Breast epithelium (tissue), 4 donors: ENCODE results near the gene MAT1A. TPM values are rescaled to one million over a fixed set of nuclear protein-coding genes. Genes with fewer than 3 reads are reported as not detected.

ENCODE experiments used
- DNase-seq, 2 donors: peaks; one replicate each; pipeline ENCODE4 v3.0.0-alpha.2; 2019; ENCODE audit warnings: low spot score in 2 of 2
- H3K27ac ChIP-seq, 2 donors: fragments of 200-600 bp; sonication (generic) in 1 of 2; one replicate each; pipeline ENCODE4 v1.5.1; 2016 to 2019; ENCODE audit warnings: mild to moderate bottlenecking in 1 of 2
- H3K27me3 ChIP-seq, 2 donors: fragments of 200-600 bp; sonication (generic) in 1 of 2; one replicate each; pipeline versions ENCODE4 v1.5.1 to v1.6.0; 2017 to 2019; ENCODE audit warnings: control low read depth in 1 of 2, mild to moderate bottlenecking in 1 of 2
- H3K36me3 ChIP-seq: fragments of 200-600 bp; one replicate; pipeline ENCODE4 v1.5.1; 2019
- H3K4me1 ChIP-seq, 2 donors: fragments of 200-600 bp; sonication (generic); one replicate each; pipeline ENCODE4 v1.5.1; 2016 to 2019; ENCODE audit warnings: control low read depth in 1 of 2
- H3K4me3 ChIP-seq, 3 donors: fragments of 200-600 bp; sonication (generic); 1 replicate in 2 of 3; 2 replicates in 1 of 3; pipeline ENCODE4 v1.5.1; 2016 to 2019; ENCODE audit warnings: mild to moderate bottlenecking in 3 of 3, moderate library complexity in 2 of 3
- H3K9me3 ChIP-seq, 2 donors: fragments of 200-600 bp; sonication (generic) in 1 of 2; one replicate each; pipeline ENCODE4 v1.5.1; 2016 to 2019; ENCODE audit warnings: control low read depth in 1 of 2
- CTCF ChIP-seq, 3 donors: fragments of 450-650 bp; IDR thresholded peaks; one replicate each; pipeline ENCODE4 v1.5.1; 2016 to 2017; ENCODE audit warnings: antibody characterized with exemption in 3 of 3, mild to moderate bottlenecking in 3 of 3, moderate library complexity in 3 of 3
- POLR2A ChIP-seq: fragments of 450-650 bp; IDR thresholded peaks from one replicate; pipeline ENCODE4 v1.6.1; 2016; ENCODE audit warnings: antibody characterized with exemption, mild to moderate bottlenecking, moderate library complexity
- POLR2AphosphoS5 ChIP-seq, 3 donors: sonication (generic); formaldehyde crosslinking; IDR thresholded peaks; one replicate each; pipeline ENCODE4 v1.6.1; 2017; ENCODE audit warnings: antibody characterized with exemption in 3 of 3
- intact Hi-C: fragments of 100-400 bp; cut with DNase I; formaldehyde crosslinking; loops from one replicate; pipeline ENCODE4 v1.15.1; 2023; ENCODE audit warnings: low total_unique reads
- total RNA-seq, 3 donors: library from RNA; depleted of rRNA; stranded (reverse); fragments of >200 nt; gene quantifications; one replicate each; pipeline ENCODE4 v1.1.0, GENCODE V29; 2016

MAT1A gene
- total RNA-seq, 3 donors from 2014 or later = 0.29 to 0.98 TPM; not detected in 1

- no peak for TF ChIP-seq POLR2AphosphoS5 (IDR thresholded peaks at IDR 0.05)
- no peaks in the 10 kb centered on the region for H3K4me1 ChIP-seq
- intact Hi-C loops = no loop called here
- H3K4me3 ChIP-seq = no peak overlapping the region
- H3K27me3 ChIP-seq = no peaks in the 10 kb centered on the region
- no peaks in the 10 kb centered on the region for H3K36me3 ChIP-seq
- H3K9me3 ChIP-seq = no peaks in the 10 kb centered on the region
- DNase-seq = no peak
- no peak overlapping the region for H3K27ac ChIP-seq
Measured at GRCh38 chr10:80278480-80278879, 11.0 kb downstream of the MAT1A start.

GRCh38 chr10:80277567-80278250 lies 11.7 kb downstream of the MAT1A start:
- Histone ChIP-seq H3K9me3 (no peaks in the 10 kb centered on the region), H3K27ac (no peak overlapping the region), H3K4me3 (no peak overlapping the region), H3K27me3 (no peaks in the 10 kb centered on the region), H3K36me3 (no peaks in the 10 kb centered on the region), H3K4me1 (no peaks in the 10 kb centered on the region)
- DNase-seq = no peak
- intact Hi-C loops = no loop called here
- no peak for TF ChIP-seq POLR2A
- TF ChIP-seq POLR2AphosphoS5 (IDR thresholded peaks at IDR 0.05) = no peak
- no peak for TF ChIP-seq CTCF (IDR thresholded peaks at IDR 0.05)

- Histone ChIP-seq H3K9me3 (no peaks in the 10 kb centered on the region), H3K4me3 (no peak overlapping the region), H3K4me1 (no peaks in the 10 kb centered on the region), H3K27ac (no peak overlapping the region), H3K36me3 (no peaks in the 10 kb centered on the region), H3K27me3 (no peaks in the 10 kb centered on the region)
- intact Hi-C loops = no loop called here
- TF ChIP-seq POLR2A = no peak
- no peak for TF ChIP-seq CTCF (IDR thresholded peaks at IDR 0.05)
- TF ChIP-seq POLR2AphosphoS5 (IDR thresholded peaks at IDR 0.05) = no peak
- DNase-seq = no peak
Measured at GRCh38 chr10:80277016-80277415, 12.4 kb downstream of the MAT1A start.

DNA sequence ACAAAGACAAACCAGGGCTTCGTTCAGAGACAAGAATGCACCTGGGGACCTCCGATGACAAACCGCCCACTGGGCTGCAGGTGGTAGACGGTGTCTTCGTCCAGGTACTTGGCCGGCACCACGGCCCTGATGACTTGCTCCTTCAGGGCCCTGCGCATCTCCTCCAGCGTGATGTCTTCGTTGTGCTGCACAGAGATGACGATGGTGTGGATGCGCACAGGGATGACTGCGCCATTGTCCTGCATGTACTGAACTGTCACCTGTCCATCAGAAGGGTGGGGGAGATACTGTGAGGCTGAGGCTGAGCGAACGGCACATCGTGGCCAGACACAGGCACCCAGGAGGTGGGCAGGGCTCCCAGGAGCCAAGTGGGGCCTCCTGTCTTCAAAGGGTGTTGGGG lies 13.1 kb downstream of the MAT1A start:
- H3K9me3 ChIP-seq = no peaks in the 10 kb centered on the region
- H3K4me3 ChIP-seq = no peak overlapping the region
- intact Hi-C loops = no loop called here
- H3K36me3 ChIP-seq = no peaks in the 10 kb centered on the region
- H3K27ac ChIP-seq = no peak overlapping the region
- TF ChIP-seq CTCF (IDR thresholded peaks at IDR 0.05) (no peak), POLR2AphosphoS5 (IDR thresholded peaks at IDR 0.05) (no peak), POLR2A (no peak)
- DNase-seq = no peak
- H3K27me3 ChIP-seq = no peaks in the 10 kb centered on the region
- H3K4me1 ChIP-seq = no peaks in the 10 kb centered on the region

DNA sequence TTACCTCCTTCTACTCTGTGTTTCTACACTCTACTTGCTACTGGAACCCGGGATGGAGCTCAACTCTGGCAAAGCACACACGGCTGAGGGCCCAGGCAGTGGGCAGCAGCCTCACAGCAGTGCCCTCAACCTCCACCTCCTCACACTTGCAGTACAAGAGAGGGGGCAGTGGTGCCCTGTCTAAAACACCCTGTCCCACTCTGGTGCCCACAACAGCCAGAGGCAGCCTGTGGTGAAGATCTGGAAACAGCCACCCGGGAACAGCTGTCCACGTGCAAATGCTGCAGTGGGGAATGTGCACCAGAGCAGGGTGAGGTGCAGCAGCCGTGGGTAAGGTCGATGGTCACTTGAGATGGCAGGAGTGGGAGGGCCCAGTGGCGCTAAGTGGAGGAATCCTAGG lies 13.7 kb downstream of the MAT1A start:
- no peak for TF ChIP-seq POLR2AphosphoS5 (IDR thresholded peaks at IDR 0.05)
- no peak for TF ChIP-seq CTCF (IDR thresholded peaks at IDR 0.05)
- TF ChIP-seq POLR2A = no peak
- Histone ChIP-seq H3K9me3 (no peaks in the 10 kb centered on the region), H3K36me3 (no peaks in the 10 kb centered on the region), H3K4me3 (no peak overlapping the region), H3K4me1 (no peaks in the 10 kb centered on the region), H3K27me3 (no peaks in the 10 kb centered on the region), H3K27ac (no peak overlapping the region)
- intact Hi-C loops = no loop called here
- no peak for DNase-seq

GRCh38 chr10:80275135-80275498 lies 14.3 kb downstream of the MAT1A start:
- H3K27ac ChIP-seq = no peak overlapping the region
- TF ChIP-seq POLR2A (no peak), POLR2AphosphoS5 (IDR thresholded peaks at IDR 0.05) (no peak), CTCF (IDR thresholded peaks at IDR 0.05) (no peak)

More at GRCh38 chr10:80275135-80275498, 14.3 kb downstream of the MAT1A start:
- Histone ChIP-seq H3K4me1 (no peaks in the 10 kb centered on the region), H3K9me3 (no peaks in the 10 kb centered on the region), H3K36me3 (no peaks in the 10 kb centered on the region), H3K4me3 (no peak overlapping the region), H3K27me3 (no peaks in the 10 kb centered on the region)
- intact Hi-C loops = no loop called here
- no peak for DNase-seq
